IMR-90 (cell line): Measurements from ENCODE around the gene ADCY9. TPM values are rescaled to one million over a fixed set of nuclear protein-coding genes. Genes with fewer than 3 reads are reported as not detected.

Source experiments
- ATAC-seq: fragments of 200-7000 bp; cut with Tn5 transposase; 2 replicates; pipeline ENCODE4 v1.9.1; 2020; ENCODE audit warnings: low read depth, mild to moderate bottlenecking, moderate library complexity
- BruUV-seq: library from RNA; stranded (reverse); fragments of 400-500 nt; replicated peaks from 2 replicates; lab custom pipeline; 2021; lab: Mats Ljungman, UMichigan
- CTCF ChIA-PET: fragments of 300-600 bp; formaldehyde crosslinking; extraction: SDS; loops from one replicate; lab custom pipeline; 2021; ENCODE audit warnings: antibody characterized with exemption; lab: Yijun Ruan, JAX
- POLR2A ChIA-PET: fragments of 300-600 bp; sonication (Branson Sonifier 250); formaldehyde crosslinking; loops from one replicate; lab custom pipeline; 2022; ENCODE audit warnings: antibody characterized with exemption; ENCODE audit not compliant: unreplicated experiment; lab: Charles Lee
- DNase-seq: peaks from one replicate; pipeline ENCODE4 v3.0.0; 2013
- H2AFZ ChIP-seq: replicated peaks from 2 replicates; pipeline ENCODE3; 2013; ENCODE audit warnings: low read length, mild to moderate bottlenecking; ENCODE audit not compliant: poor library complexity
- H2AK5ac ChIP-seq: 2 replicates; pipeline ENCODE4 v1.6.1; 2013; ENCODE audit warnings: low read depth, low read length, inconsistent platforms
- H2AK9ac ChIP-seq: replicated peaks from 2 replicates; pipeline ENCODE3; 2013; ENCODE audit warnings: mild to moderate bottlenecking, low read depth, low read length, moderate library complexity; ENCODE audit not compliant: poor library complexity
- H2BK120ac ChIP-seq: 2 replicates; pipeline ENCODE4 v1.6.1; 2013; ENCODE audit warnings: low read depth, low read length, inconsistent platforms
- H2BK15ac ChIP-seq: 3 replicates; pipeline ENCODE4 v1.6.1; 2013; ENCODE audit warnings: low read depth, low read length, inconsistent platforms
- H2BK20ac ChIP-seq: 2 replicates; pipeline ENCODE4 v1.6.1; 2013; ENCODE audit warnings: low read depth, mild to moderate bottlenecking, inconsistent platforms, low read length, moderate library complexity
- H2BK5ac ChIP-seq: 2 replicates; pipeline ENCODE4 v1.6.1; 2013; ENCODE audit warnings: mild to moderate bottlenecking, low read depth, low read length, inconsistent platforms; ENCODE audit not compliant: poor library complexity, severe bottlenecking
- H3K14ac ChIP-seq: replicated peaks from 2 replicates; pipeline ENCODE4 v1.6.1; 2013; ENCODE audit warnings: low read depth, low read length, inconsistent platforms
- H3K18ac ChIP-seq: 2 replicates; pipeline ENCODE4 v1.6.1; 2013; ENCODE audit warnings: low read depth, low read length, control low read depth
- H3K23ac ChIP-seq: 2 replicates; pipeline ENCODE4 v1.6.1; 2013; ENCODE audit warnings: low read depth, low read length, inconsistent platforms
- H3K27ac ChIP-seq: 2 replicates; pipeline ENCODE4 v1.5.1; 2013; ENCODE audit warnings: mild to moderate bottlenecking, control low read depth, low read length; ENCODE audit not compliant: insufficient read depth
- H3K27me3 ChIP-seq: 2 replicates; pipeline ENCODE4 v1.6.1; 2013; ENCODE audit warnings: low read length; ENCODE audit not compliant: control insufficient read depth, insufficient read depth
- H3K36me3 ChIP-seq: 2 replicates; pipeline ENCODE4 v1.6.1; 2013; ENCODE audit warnings: low read length, mixed read lengths; ENCODE audit not compliant: control insufficient read depth, insufficient read depth
- H3K4ac ChIP-seq: 2 replicates; pipeline ENCODE4 v1.6.1; 2013; ENCODE audit warnings: low read depth, low read length, inconsistent platforms
- H3K4me1 ChIP-seq: 2 replicates; pipeline ENCODE4 v1.6.1; 2013; ENCODE audit warnings: low read length, mixed read lengths; ENCODE audit not compliant: control insufficient read depth, insufficient read depth
- H3K4me2 ChIP-seq: 2 replicates; pipeline ENCODE4 v1.6.1; 2013; ENCODE audit warnings: low read depth, mild to moderate bottlenecking, control low read depth, low read length, moderate library complexity
- H3K4me3 ChIP-seq: 2 replicates; pipeline ENCODE4 v1.5.1; 2013; ENCODE audit warnings: low read depth, mild to moderate bottlenecking, control low read depth, low read length, moderate library complexity; ENCODE audit not compliant: insufficient read depth
- H3K56ac ChIP-seq: 2 replicates; pipeline ENCODE4 v1.6.1; 2013; ENCODE audit warnings: low read length, inconsistent platforms; ENCODE audit not compliant: insufficient read depth; ENCODE audit errors: extremely low read depth
- H3K79me1 ChIP-seq, 2 experiments: 2 replicates each; pipeline ENCODE4 v1.6.1; 2013; ENCODE audit warnings: low read length in 2 of 2, inconsistent platforms in 1 of 2, low read depth in 1 of 2
- H3K9ac ChIP-seq: 2 replicates; pipeline ENCODE4 v1.6.1; 2013; ENCODE audit warnings: low read depth, low read length, control low read depth
- H3K9me1 ChIP-seq: 2 replicates; pipeline ENCODE4 v1.6.1; 2013; ENCODE audit warnings: low read length, inconsistent platforms; ENCODE audit not compliant: insufficient read depth
- H3K9me3 ChIP-seq: 2 replicates; pipeline ENCODE4 v1.6.1; 2013; ENCODE audit warnings: low read length; ENCODE audit not compliant: control insufficient read depth, insufficient read depth
- H4K20me1 ChIP-seq: 2 replicates; pipeline ENCODE4 v1.6.1; 2013; ENCODE audit warnings: low read length, inconsistent platforms; ENCODE audit not compliant: insufficient read depth
- H4K5ac ChIP-seq: 2 replicates; pipeline ENCODE4 v1.6.1; 2013; ENCODE audit warnings: mild to moderate bottlenecking, low read depth, low read length, control low read depth
- H4K8ac ChIP-seq, 2 experiments: 2 replicates each; pipeline ENCODE4 v1.6.1; 2013; ENCODE audit warnings: low read depth in 2 of 2, low read length in 2 of 2, control low read depth in 1 of 2, inconsistent platforms in 1 of 2
- H4K91ac ChIP-seq: 2 replicates; pipeline ENCODE4 v1.6.1; 2013; ENCODE audit warnings: low read depth, low read length, inconsistent platforms; ENCODE audit not compliant: insufficient read depth
- BHLHE40 ChIP-seq: fragments of 150-350 bp; IDR thresholded peaks from 2 replicates; pipeline ENCODE4 v1.6.1; 2016; ENCODE audit warnings: mild to moderate bottlenecking, low read depth, low read length
- CEBPB ChIP-seq: IDR thresholded peaks from 2 replicates; pipeline ENCODE4 v1.6.1; 2012; ENCODE audit warnings: low read depth, low read length, improper control_type of control experiment
- MAFK ChIP-seq: IDR thresholded peaks from 2 replicates; pipeline ENCODE4 v1.6.1; 2012; ENCODE audit warnings: low read depth, low read length, improper control_type of control experiment
- WGBS, 2 experiments: methylation state at CpG; one replicate each; pipeline versions ENCODE4 v1.1.5 to v1.1.7; 2013; ENCODE audit warnings: missing lambda C conversion rate in 2 of 2; ENCODE audit not compliant: insufficient read length in 1 of 2; ENCODE audit errors: extremely low coverage in 2 of 2; 5-methylcytosine and 5-hydroxymethylcytosine counted together
- dilution Hi-C: fragments of 300-500 bp; cut with HindIII; formaldehyde crosslinking; loops from one replicate; pipeline ENCODE4 v1.14.3; 2018; ENCODE audit warnings: low sequenced_read_pairs; ENCODE audit not compliant: unreplicated experiment
- in situ Hi-C: fragments of 300-500 bp; cut with MboI; formaldehyde crosslinking; loops from 3 replicates; pipeline ENCODE4 v1.14.3; 2019; ENCODE audit warnings: low sequenced_read_pairs, inconsistent platforms, mixed read lengths
- intact Hi-C: fragments of 100-400 bp; cut with micrococcal nuclease; formaldehyde crosslinking; loops from 2 replicates; pipeline ENCODE4 v1.10.0; 2022
- polyA plus RNA-seq, 3 experiments: library from polyadenylated mRNA; depleted of rRNA; stranded (reverse); fragments of >200 nt; gene quantifications; 2 replicates each; pipeline ENCODE4 v1.2.3, GENCODE V29; 2012; ENCODE audit warnings: low replicate concordance in 1 of 3
- total RNA-seq: library from RNA; depleted of rRNA; stranded (reverse); fragments of >200 nt; gene quantifications from 2 replicates; pipeline ENCODE4 v1.2.3, GENCODE V29; 2012

Gene ADCY9
- total and polyA plus RNA-seq, 2 of the 4 experiments (the other 2 are of a cell fraction), result 5.4 to 12.5 TPM

- no peak overlapping the region for H2AK9ac ChIP-seq
- TF ChIP-seq CEBPB (no peak), BHLHE40 (no peak), MAFK (no peak)
- no peak overlapping the region for H2BK5ac ChIP-seq
- peaks cover 20% of the 10 kb centered on the region for H3K9me1 ChIP-seq
- BruUV-seq, result no TSS peak
- peaks cover 32 to 81% of the 10 kb centered on the region in 2 experiments for H3K79me1 ChIP-seq
- no peak overlapping the region for H2BK120ac ChIP-seq
- H2AK5ac ChIP-seq, result no peak overlapping the region
- H3K4me3 ChIP-seq, result no peak overlapping the region
- no peak overlapping the region for H3K4ac ChIP-seq
- no peak overlapping the region for H3K14ac ChIP-seq
- dilution Hi-C loops (no loop called here), intact Hi-C loops (no loop called here), in situ Hi-C loops (no loop called here)
- H4K8ac ChIP-seq, result no peak overlapping the region
- no peak overlapping the region for H2BK20ac ChIP-seq
- no peaks in the 10 kb centered on the region for H3K27me3 ChIP-seq
- no peak overlapping the region for H2AFZ ChIP-seq
- ATAC-seq (no peak), DNase-seq (no peak)
- H3K36me3 ChIP-seq, result peaks cover 14% of the 10 kb centered on the region
- H3K27ac ChIP-seq, result no peak overlapping the region
- H3K4me1 ChIP-seq, result peaks cover 6% of the 10 kb centered on the region; the same call in 1 of the 2 replicates
- 92% methylated on average over 2 of the region's 5 CpGs; no CpG with 5 or more reads in 1 of the 2 experiments for WGBS, 2 experiments
- H3K9ac ChIP-seq, result no peak overlapping the region
- no peak overlapping the region for H3K56ac ChIP-seq
- no peak overlapping the region for H3K18ac ChIP-seq
- H2BK15ac ChIP-seq, result no peak overlapping the region
- H4K5ac ChIP-seq, result no peak overlapping the region
- CTCF ChIA-PET, result no interaction called here
- H3K4me2 ChIP-seq, result no peak overlapping the region
- H3K9me3 ChIP-seq, result no peaks in the 10 kb centered on the region
- POLR2A ChIA-PET, result no interaction called here
- no peak overlapping the region for H3K23ac ChIP-seq
- peaks cover 51% of the 10 kb centered on the region; the same call in 1 of the 2 replicates for H4K20me1 ChIP-seq
- no peak overlapping the region for H4K91ac ChIP-seq
Observed at GRCh38 chr16:4105848-4106247, 10.4 kb downstream of the ADCY9 start.
